NCI-H2171 (cell line): ENCODE data around the gene EML5.

Experiments used
- DNase-seq: peaks from one replicate; lab custom pipeline; 2025; lab: John Stamatoyannopoulos, UW

The EML5 gene

DNA sequence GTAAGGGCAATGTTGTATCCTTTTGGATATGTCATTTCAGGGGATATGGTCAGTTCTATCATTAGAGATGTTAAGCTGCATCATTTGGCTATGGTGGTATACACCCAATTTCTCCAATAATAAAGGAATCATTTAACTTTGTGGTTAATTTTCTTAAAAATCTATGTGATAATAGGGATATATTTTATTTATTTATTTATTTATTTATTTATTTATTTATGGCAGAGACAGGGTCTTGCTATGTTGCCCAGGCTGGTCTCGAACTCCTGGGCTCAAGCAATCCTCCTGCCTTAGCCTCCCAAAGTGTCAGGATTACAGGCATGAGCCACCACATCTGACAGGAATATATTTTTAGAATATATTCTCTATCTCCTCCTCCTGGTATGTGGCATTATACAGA is 85.7 kb downstream of the EML5 start:
- no peak for DNase-seq

DNA sequence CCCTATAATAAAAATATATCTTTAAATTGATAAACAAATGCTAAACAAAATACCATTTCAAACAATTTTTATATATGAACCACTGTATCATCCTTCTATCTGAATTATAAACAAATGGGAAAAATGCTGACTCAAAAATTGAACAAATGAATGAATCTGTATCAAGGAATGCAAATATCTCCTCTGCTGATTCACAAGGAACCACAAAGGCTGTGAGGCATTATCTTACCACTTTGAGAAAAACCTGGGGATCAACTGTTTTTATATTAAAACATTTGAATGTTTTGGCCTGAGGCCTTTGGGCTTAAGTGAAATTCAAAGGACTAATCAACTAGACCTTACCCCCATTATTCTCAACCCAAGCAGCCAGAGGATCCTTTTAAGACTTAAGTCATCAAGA is 86.3 kb downstream of the EML5 start:
- DNase-seq = no peak

DNA sequence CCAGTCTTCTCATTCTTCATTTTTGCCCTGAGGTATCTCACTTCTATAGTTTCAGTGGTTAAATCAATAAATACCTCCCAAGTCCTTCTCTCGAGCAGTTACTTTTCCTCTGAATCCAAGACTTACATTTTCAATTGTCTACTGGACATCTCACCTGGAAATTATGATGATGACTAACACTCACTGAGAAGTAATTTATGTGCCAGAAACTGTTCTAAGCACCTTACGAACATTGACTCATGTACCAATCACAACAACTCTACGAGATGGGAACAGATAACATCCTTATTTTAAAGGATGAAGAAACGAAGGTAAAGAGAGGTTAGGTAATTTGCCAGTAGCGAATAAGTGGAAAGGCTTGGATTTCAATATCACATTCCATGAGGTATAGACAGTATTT is 94.1 kb downstream of the EML5 start:
- DNase-seq = no peak

DNA sequence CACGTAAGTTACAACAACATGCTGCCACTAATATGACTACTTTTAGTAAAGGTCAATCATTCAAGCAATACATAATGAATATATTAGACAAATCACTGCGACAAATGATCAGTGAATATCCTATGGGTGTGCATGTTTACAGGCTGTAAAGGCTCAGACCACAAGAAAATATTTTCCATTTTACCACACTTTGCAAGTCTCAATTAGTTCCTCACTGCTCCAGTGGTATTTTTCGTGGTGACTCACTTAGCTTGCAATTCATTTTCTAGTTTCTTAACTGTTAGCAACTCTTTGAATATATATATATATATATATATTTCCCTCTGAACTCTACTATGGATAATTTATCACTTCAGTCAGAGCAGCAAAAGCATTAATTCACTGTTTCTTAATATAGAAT is 96.9 kb downstream of the EML5 start:
- DNase-seq = no peak

- no peak for DNase-seq
Measured at GRCh38 chr14:88688386-88688785, 104.4 kb downstream of the EML5 start.

DNA sequence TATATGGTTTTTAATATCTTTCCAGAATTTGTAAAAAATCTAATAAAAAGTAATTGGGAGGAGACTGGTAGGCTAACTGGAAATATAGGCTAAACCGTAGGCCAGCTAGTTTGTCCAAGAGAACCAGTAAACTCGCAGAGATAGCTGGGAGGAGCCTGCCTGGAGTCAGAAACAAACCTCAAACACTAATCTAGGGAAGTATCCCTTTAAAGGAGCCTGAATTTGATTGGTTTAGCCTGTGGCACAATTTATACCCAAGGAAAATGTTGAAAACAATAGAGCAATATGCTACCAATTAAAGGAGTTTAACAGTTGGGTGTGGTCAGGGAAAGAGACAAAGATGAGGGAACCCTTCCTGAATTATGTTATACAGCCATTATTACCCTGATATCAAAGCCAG is 109.6 kb downstream of the EML5 start:
- no peak for DNase-seq

GRCh38 chr14:88682495-88683114 is 110.1 kb downstream of the EML5 start:
- DNase-seq = no peak

GRCh38 chr14:88681755-88682494 is 110.8 kb downstream of the EML5 start:
- no peak for DNase-seq

DNA sequence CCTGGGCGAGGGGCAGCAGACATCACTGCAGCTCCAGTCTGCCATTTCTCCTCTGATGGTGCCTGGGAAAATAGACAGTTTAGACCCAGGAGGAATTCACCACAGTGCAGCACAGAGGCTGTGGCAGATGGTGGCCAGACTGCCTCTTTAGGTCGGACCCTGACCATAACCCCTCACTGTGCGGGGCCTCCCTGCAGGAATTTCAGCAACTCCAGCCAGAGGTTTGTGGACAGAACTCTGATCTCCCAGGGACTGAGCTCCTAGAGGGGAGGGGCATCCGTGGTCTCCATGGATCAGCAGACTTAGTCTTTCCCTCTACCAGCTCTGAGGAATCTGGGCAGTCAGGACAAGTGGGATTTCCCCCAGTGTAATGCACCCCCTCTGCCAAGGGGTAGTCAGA is 123.4 kb downstream of the EML5 start:
- no peak for DNase-seq

GRCh38 chr14:88668448-88669116 is 124.2 kb downstream of the EML5 start:
- DNase-seq = no peak

- DNase-seq = peak; percentile 52
Measured at GRCh38 chr14:88667555-88668273, 125.0 kb downstream of the EML5 start.

- DNase-seq = no peak
Measured at GRCh38 chr14:88660056-88660455, 132.7 kb downstream of the EML5 start.

DNA sequence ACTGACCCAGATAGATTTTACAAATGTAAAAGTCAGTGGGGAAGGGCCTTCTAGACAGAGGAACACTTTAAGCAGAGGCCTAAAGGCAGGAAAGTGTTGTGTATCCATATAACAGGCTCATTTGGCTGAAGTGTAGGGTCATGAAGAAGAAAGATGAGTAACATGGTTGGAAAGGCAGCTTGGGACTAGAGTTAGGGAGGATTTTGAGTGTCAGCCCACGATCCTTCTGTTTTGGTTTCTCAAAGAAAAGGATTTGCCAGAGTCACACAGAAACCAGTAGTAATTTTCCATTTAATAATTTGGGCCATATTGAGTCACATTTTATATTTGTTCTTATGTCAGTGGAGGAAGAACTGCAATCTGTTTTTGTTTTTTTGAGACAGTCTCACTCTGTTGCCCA is 153.5 kb downstream of the EML5 start:
- DNase-seq = no peak

DNA sequence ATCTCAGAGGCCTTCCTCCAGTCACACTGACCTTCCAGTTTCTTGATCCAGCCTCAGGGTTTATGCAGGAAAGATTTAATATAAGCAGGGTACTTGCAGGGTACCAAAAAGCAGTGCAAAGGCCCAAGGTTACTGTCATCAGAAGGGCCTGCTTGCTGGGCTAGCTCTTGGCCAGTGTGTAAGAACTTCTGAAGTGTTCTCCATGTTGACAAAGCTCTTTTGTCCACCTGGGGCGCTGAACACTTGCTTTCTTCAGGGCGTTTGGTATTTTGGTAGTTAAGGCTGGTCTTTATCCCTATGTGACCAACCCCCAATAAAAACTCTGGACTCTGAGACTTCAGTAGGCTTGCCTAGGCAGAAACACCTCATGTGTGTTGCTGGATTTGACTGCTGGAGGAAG is 160.2 kb downstream of the EML5 start:
- no peak for DNase-seq

GRCh38 chr14:88631091-88631490 is 161.7 kb downstream of the EML5 start:
- DNase-seq = no peak

DNA sequence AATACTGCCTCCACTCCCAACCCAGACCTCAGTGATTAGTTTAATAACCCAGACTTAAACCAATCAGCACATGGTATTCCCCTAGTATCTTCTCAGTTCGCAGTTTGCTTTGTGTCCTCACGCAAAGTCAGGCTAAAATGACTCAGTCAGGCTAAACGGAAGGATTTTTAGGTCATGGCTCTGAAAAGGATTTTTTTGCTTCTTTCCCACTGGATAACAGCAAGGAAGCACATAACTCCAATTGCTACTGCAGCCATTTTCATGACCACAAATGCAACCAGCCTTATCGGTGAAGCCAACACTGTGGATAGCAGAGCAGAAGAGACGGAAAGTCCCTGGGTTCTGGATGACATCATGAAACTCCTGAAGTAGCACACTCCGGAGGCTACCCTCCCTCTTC is 162.2 kb downstream of the EML5 start:
- no peak for DNase-seq

DNA sequence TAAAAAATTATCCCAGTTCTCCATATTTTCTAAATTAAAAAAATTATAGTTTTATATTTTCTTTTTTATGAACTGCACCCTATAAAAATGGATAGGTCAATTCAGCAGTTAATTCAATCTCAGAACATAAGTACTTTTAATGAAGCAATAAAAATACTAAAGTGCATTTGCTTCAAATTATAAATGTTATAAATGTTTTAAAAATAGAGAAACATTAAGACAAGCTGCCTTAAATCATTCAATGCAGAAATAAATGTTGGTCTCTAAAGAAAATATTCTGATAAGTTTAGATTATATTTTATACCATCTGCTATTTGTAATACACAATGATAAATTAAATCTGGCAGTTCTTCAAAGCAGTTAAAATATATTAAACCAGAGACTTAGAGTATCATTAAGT is 164.3 kb downstream of the EML5 start:
- no peak for DNase-seq

- no peak for DNase-seq
Measured at GRCh38 chr14:88628033-88628432, 164.7 kb downstream of the EML5 start.

GRCh38 chr14:88625671-88626070 is 167.1 kb downstream of the EML5 start:
- no peak for DNase-seq

DNA sequence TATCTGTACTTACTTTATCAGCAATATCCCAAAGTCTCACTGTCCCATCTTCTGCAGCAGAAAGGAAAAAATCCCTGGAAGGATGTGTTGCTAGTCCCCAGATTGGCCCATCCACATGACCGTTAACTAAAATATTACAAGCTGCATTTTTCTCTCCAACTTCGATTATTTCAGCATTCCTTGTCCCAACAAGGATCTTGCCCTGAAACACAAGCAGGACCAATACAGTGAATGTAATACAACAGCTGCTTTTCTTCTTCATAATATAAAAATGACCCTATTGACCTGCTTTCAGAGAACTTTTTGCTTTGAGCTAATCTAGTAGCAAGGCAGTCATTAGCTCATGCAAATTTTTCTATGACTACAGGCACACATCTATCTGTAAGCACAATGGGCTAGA is 171.7 kb downstream of the EML5 start:
- DNase-seq = no peak

GRCh38 chr14:88618476-88618875 is 174.3 kb downstream of the EML5 start:
- DNase-seq = no peak

GRCh38 chr14:88617479-88617878 is 175.3 kb downstream of the EML5 start:
- no peak for DNase-seq

DNA sequence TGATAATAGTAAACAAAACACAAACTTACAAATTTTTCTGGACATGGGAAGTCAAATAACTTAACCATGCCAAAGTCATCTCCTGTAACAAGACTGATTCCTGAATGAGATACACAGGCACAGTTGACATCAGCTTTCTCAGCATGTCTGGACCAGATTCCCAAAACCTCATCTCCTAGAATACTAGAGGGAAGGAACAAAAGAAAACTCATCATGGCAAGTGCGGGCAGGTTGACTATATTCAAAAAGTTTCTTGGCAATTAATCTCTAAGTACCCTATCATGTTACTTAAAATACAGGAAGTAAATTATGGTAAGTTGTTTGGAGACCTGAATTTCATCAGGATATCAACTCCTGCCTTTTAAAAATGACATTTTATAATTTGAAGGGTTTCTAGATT is 176.1 kb downstream of the EML5 start:
- no peak for DNase-seq
